GM10847 (cell line): ENCODE results near the gene RAPH1.

Source experiments
- POLR2A ChIP-seq: IDR thresholded peaks from 2 replicates; pipeline ENCODE4 v1.6.1; 2011; ENCODE audit not compliant: insufficient read length; ENCODE audit errors: extremely low read depth

RAPH1 gene

GRCh38 chr2:203535078-203535783, at the start of gene RAPH1:
Gene RAPH1, minus strand, starts transcription at chr2:203535301. Its CDS starts 39,948 bp downstream, at chr2:203495353.
- no peak for TF ChIP-seq POLR2A

DNA sequence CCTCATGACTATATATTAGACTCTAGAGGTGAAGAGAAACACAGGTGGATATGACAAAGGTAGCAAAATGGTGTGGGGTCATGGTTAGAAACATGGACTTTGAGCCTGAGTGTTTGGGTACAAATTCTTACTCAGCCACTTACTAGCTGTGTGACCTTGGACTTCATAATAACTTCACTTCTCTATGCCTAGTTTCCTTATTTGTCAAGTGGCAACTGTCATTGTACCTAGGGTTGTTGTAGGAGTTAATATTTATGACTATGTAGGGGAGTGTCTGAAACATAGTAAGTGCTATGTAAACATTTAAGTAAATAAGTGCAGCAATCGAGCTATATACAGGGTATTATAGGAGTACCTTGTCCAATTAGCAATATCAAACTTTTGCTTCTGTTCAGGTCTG, 49.7 kb upstream of the RAPH1 start:
- TF ChIP-seq POLR2A: no peak

- TF ChIP-seq POLR2A: no peak
These were observed 48.6 kb upstream of the RAPH1 start for GRCh38 chr2:203583701-203584100.

DNA sequence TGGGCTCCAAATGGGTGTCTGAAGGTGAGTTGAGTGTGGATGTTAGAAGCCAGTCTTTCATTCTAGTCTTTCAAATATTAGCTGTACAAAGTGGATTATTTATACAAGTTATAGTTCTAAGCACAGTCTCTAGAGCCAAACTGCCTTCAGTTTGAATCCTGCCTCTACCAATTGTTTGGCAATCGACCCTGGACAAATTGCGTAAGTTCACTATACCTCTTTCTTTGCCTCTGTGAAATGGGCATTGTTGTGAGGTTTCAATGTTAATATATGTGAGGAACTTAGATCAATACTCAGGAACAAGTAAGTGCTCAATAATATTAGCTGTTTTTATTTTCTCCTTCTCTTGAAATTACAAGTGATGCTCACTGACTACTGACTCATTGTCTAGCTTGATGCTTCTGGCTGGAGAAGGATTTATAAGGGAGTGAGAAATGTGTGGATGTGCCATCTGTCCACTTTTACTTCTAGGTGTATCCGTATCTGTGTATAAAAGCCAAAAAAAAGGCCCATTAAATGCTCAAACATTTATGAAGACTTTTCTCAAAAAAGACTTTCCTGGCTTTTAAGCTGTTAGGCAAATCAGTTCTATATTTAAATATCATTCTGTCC, 48.1 kb upstream of the RAPH1 start:
- no peak for TF ChIP-seq POLR2A

DNA sequence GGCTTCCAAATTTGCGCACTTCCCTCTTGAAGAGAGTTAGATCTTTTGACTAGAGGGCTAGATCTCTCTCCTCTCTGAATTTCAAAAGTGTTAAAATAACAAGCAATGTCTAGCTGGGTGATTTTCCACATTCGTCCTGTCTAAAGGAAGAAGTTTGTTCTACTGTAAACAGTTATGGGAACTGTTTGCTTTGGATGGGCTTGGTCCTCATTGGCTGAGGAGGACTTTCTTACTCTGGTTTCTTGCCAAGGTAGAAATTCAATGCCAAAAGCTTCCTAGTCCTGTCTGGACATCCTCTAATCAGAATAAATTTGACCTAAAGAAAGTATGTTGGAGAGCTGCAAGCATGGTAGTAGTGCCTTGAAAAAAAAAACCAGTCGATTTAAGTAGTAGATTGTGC, 47.4 kb upstream of the RAPH1 start:
- TF ChIP-seq POLR2A: no peak

DNA sequence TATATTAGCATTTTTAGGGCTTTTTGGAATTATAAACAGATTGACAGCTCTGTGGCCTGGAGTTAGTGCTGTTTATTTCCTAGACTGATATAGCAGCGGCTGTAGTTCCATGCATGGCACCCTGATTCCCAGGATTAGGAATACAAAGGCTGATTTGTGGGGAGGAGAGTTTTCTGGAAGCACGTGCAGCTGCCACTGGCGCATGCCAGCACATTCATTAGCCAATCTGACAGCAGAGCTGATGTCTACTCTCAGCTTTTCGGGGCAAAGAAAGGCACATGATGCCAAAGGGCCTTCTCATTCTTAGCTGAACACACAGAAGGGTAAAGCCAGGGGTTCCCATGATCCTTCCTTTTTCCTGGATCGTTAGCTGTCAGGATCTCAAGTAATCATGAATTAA, 45.7 kb upstream of the RAPH1 start:
- TF ChIP-seq POLR2A: no peak

DNA sequence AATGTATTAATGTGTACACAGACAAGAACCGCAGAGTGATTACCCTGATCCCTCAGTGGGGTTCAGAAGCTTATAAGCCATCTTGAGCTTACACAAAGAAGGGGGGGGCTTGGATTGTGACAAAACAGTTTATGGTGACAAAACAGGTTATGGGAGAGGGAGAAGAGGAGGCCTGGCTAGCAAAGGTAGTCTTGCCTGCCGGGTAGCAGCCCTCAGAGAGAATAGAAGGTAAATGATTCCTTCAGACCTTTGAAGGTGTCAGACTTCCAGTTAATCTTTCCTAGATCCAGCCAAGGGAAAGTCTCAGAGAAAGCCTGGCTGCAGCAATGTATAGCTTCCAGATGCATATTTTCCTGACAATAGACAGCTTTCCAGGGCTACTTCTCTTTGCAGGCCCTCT, 44.6 kb upstream of the RAPH1 start:
- TF ChIP-seq POLR2A: no peak

- no peak for TF ChIP-seq POLR2A
These were observed 43.9 kb upstream of the RAPH1 start for GRCh38 chr2:203578759-203579643.

DNA sequence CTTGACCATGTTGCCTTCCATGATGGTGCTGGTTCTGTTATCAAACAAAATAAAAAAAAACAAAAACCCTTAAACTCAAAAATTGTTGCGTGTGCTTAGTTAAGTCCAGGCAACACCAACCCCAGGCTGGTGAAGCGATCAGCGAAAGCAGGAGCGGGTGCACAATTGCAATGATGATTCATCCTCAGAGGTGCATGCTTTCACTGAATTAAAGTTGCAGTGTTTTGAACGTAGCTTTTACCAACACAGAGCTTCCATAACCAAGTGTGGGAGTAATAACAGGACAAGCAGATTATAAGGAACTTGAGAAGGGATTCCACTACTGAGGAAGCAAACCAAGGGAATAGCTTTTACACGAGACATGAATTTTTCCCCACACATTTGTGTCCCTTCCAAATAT, 39.7 kb upstream of the RAPH1 start:
- no peak for TF ChIP-seq POLR2A

DNA sequence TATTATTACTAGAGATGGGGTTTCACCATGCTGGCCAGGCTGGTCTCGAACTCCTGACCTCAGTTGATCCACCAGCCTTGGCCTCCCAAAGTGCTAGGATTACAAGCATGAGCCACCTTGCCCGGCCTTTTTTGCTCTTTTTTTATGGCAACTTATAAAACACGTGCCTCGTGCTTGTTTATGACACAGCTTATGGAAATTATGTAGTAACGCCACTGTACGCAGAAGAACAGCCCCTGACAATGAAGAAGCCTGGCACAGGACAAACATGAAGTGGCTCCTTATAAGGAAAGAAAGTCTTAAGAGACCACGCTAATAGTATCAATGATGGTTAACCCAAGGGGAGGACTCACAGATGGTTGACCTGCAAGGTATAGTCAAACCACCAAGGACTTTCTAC, 37.2 kb upstream of the RAPH1 start:
- TF ChIP-seq POLR2A: no peak

DNA sequence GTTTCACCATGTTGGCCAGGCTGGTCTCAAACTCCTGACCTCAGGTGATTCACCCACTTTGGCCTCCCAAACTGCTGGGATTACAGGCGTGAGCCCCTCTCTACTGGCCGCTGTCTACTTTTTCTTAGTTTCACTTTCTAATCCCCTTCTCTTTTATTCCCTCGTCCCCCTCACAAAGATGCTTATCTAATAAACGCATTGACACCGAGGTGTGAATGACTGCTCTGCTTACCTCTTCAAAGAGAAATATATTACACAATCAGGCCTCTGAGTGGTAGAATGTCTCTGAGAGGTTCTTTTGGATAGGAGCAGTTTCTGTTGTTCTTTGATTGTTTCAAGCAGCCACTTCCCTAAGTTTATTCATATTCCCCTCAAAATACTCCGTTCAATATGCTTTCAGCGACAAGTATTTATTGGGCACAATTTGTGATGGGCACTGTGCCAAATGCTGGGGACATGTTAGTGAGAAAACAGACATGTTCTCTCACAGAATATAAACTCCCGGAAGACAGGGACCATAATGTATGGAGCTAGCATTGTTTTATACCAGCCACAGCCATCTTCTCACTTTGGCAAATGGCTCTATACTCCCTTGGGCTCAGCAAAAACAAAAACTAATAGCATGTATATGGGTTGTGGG, 34.7 kb upstream of the RAPH1 start:
- no peak for TF ChIP-seq POLR2A

- no peak for TF ChIP-seq POLR2A
These were observed 32.6 kb upstream of the RAPH1 start for GRCh38 chr2:203567691-203568090.

GRCh38 chr2:203566161-203566560, 31.1 kb upstream of the RAPH1 start:
- TF ChIP-seq POLR2A: no peak

DNA sequence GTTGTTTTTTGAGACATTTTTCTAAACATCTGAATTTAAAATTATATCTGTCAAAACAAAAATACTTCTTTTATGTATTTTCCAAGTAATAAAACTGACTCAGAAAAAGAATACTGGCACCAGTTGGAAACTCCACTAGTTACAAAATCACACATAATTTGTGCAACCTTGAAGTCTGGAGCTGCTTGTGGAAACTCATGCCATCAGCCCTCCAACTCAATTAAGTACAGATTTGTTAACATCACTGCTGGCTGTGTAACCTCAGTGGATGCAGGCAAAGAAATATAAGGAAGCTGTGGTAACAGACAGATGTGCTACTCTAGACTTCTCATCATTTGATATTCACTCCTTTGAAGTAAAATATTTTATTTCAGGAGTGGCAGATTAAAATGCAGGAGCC, 30.0 kb upstream of the RAPH1 start:
- TF ChIP-seq POLR2A: no peak

GRCh38 chr2:203562268-203562667, 27.2 kb upstream of the RAPH1 start:
- TF ChIP-seq POLR2A: no peak
